ENCODE measurements around the gene TIGD3.
A peak's percentile ranks its signal among the peaks of the same experiment; 100 is the strongest.

TIGD3 gene

DNA sequence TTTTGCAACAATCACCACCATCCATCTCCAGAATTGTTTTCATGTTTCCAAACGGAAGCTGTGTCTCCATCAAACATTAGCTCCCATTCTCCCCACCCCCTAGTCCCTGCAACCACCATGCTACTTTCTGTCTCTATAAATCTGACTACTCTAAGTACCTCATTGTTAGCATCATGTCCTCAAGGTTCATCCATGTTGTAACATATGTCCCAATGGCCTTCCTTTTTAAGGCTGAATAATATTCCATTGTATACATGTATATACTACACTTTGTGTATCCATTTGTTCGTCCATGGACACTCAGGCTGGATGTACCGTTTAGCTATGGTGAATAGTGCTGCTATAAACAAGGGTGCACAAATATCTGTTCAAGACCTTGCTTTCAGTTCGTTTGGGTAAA is 29.1 kb upstream of the TIGD3 start:
- no peak overlapping the region for H3K4me2 ChIP-seq (ENCODE audit: low read length)
- TF ChIP-seq, protein P1, sequence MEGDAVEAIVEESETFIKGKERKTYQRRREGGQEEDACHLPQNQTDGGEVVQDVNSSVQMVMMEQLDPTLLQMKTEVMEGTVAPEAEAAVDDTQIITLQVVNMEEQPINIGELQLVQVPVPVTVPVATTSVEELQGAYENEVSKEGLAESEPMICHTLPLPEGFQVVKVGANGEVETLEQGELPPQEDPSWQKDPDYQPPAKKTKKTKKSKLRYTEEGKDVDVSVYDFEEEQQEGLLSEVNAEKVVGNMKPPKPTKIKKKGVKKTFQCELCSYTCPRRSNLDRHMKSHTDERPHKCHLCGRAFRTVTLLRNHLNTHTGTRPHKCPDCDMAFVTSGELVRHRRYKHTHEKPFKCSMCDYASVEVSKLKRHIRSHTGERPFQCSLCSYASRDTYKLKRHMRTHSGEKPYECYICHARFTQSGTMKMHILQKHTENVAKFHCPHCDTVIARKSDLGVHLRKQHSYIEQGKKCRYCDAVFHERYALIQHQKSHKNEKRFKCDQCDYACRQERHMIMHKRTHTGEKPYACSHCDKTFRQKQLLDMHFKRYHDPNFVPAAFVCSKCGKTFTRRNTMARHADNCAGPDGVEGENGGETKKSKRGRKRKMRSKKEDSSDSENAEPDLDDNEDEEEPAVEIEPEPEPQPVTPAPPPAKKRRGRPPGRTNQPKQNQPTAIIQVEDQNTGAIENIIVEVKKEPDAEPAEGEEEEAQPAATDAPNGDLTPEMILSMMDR (IDR thresholded peaks at IDR 0.05; ENCODE audit: low read length): no peak
- no peak for TF ChIP-seq EZH2 (IDR thresholded peaks at IDR 0.05; ENCODE audit: borderline replicate concordance, low read length)
- no peaks in the 10 kb centered on the region for H4K20me1 ChIP-seq (ENCODE audit: insufficient read depth, low read length)
- H3K9me3 ChIP-seq (ENCODE audit: low read length): no peaks in the 10 kb centered on the region
- no peaks in the 10 kb centered on the region; the same call in 1 of the 2 replicates for H3K27me3 ChIP-seq (ENCODE audit: insufficient read depth, low read length)
- no peaks in the 10 kb centered on the region for H3K9me2 ChIP-seq (ENCODE audit: low read depth, low read length)
- no peaks in the 10 kb centered on the region for H3K79me2 ChIP-seq (ENCODE audit: insufficient read depth, low read length)
- H3K27ac ChIP-seq (ENCODE audit: low read depth, low read length, poor library complexity, severe bottlenecking): no peak overlapping the region
- H3K4me3 ChIP-seq (ENCODE audit: low read depth, low read length, poor library complexity, severe bottlenecking): no peak overlapping the region
- H2AFZ ChIP-seq (ENCODE audit: low read length): no peak overlapping the region
- H3K36me3 ChIP-seq (ENCODE audit: insufficient read depth, low read length): no peaks in the 10 kb centered on the region
- peaks cover 6% of the 10 kb centered on the region for H3K4me1 ChIP-seq (ENCODE audit: insufficient read depth, low read length, severe bottlenecking)
- no peaks in the 10 kb centered on the region for H3F3A ChIP-seq (ENCODE audit: insufficient read depth, low read length)
- H3K9ac ChIP-seq (ENCODE audit: low read length): no peak overlapping the region

- no peaks in the 10 kb centered on the region for H3K27me3 ChIP-seq (ENCODE audit: insufficient read depth, low read length)
- H3K36me3 ChIP-seq (ENCODE audit: insufficient read depth, low read length): no peaks in the 10 kb centered on the region
- no peak for TF ChIP-seq EZH2 (IDR thresholded peaks at IDR 0.05; ENCODE audit: borderline replicate concordance, low read length)
- TF ChIP-seq, protein P1 (IDR thresholded peaks at IDR 0.05; ENCODE audit: low read length): no peak
- H3K27ac ChIP-seq (ENCODE audit: low read depth, low read length, poor library complexity, severe bottlenecking): no peak overlapping the region
- H3K9me2 ChIP-seq (ENCODE audit: low read depth, low read length): no peaks in the 10 kb centered on the region
- H3K4me1 ChIP-seq (ENCODE audit: insufficient read depth, low read length, severe bottlenecking): peaks cover 11% of the 10 kb centered on the region
- H3K9ac ChIP-seq (ENCODE audit: low read length): no peak overlapping the region
- H3K4me2 ChIP-seq (ENCODE audit: low read length): no peak overlapping the region
- no peaks in the 10 kb centered on the region for H4K20me1 ChIP-seq (ENCODE audit: insufficient read depth, low read length)
- no peak overlapping the region for H3K4me3 ChIP-seq (ENCODE audit: low read depth, low read length, poor library complexity, severe bottlenecking)
- H2AFZ ChIP-seq (ENCODE audit: low read length): no peak overlapping the region
- no peaks in the 10 kb centered on the region for H3K9me3 ChIP-seq (ENCODE audit: low read length)
- no peaks in the 10 kb centered on the region for H3K79me2 ChIP-seq (ENCODE audit: insufficient read depth, low read length)
- H3F3A ChIP-seq (ENCODE audit: insufficient read depth, low read length): peaks cover 6% of the 10 kb centered on the region
Measured at GRCh38 chr11:65327021-65327420, 27.5 kb upstream of the TIGD3 start.

DNA sequence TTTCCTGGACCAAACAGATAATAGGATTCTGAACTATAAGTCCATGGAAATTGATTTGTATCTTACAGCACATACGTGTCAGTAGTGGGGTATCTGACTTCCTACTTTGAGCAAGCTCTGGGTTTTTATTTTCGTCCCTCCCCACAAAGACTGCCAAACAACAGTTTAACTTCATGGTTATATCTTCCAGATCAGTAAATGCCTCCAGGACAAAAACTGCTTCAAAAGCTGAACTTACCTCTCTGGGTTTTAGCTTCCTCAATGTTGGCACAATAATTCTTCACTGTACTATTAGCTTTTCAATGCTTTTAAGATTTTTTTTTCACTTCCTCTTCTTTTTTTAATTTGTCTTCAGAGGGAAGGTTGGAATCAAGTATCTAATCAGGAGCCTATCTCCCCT is 25.1 kb upstream of the TIGD3 start:
- Histone ChIP-seq H3K4me1 (ENCODE audit: insufficient read depth, low read length, severe bottlenecking) (peaks cover 13% of the 10 kb centered on the region), H3F3A (ENCODE audit: insufficient read depth, low read length) (peaks cover 6% of the 10 kb centered on the region), H3K27me3 (ENCODE audit: insufficient read depth, low read length) (no peaks in the 10 kb centered on the region), H3K4me2 (ENCODE audit: low read length) (peak overlapping the region; percentile 33; the same call in 1 of the 2 replicates), H3K9me2 (ENCODE audit: low read depth, low read length) (no peaks in the 10 kb centered on the region), H4K20me1 (ENCODE audit: insufficient read depth, low read length) (no peaks in the 10 kb centered on the region), H3K79me2 (ENCODE audit: insufficient read depth, low read length) (peaks cover 6% of the 10 kb centered on the region), H3K36me3 (ENCODE audit: insufficient read depth, low read length) (no peaks in the 10 kb centered on the region), H3K27ac (ENCODE audit: low read depth, low read length, poor library complexity, severe bottlenecking) (peak overlapping the region; percentile 2), H3K4me3 (ENCODE audit: low read depth, low read length, poor library complexity, severe bottlenecking) (no peak overlapping the region), H2AFZ (ENCODE audit: low read length) (peak overlapping the region; percentile 8; the same call in 1 of the 2 replicates), H3K9ac (ENCODE audit: low read length) (no peak overlapping the region; the same call in 1 of the 2 replicates), H3K9me3 (ENCODE audit: low read length) (no peaks in the 10 kb centered on the region)
- TF ChIP-seq, protein P1 (IDR thresholded peaks at IDR 0.05; ENCODE audit: low read length): no peak
- no peak for TF ChIP-seq EZH2 (IDR thresholded peaks at IDR 0.05; ENCODE audit: borderline replicate concordance, low read length)
